LNCaP clone FGC (cell line): Measurements from ENCODE around the gene CACNA2D3.
A peak's percentile ranks its signal among the peaks of the same experiment; 100 is the strongest.

ENCODE experiments used
- DNase-seq: peaks from one replicate; pipeline ENCODE4 v3.0.0-alpha.2; 2011; ENCODE audit warnings: low read depth
- H3K4me3 ChIP-seq: 2 replicates; pipeline ENCODE4 v1.5.1; 2011; ENCODE audit warnings: mild to moderate bottlenecking, low read depth, low read length, control low read depth
- CTCF ChIP-seq: IDR thresholded peaks from 2 replicates; pipeline ENCODE4 v1.5.1; 2012; ENCODE audit warnings: mild to moderate bottlenecking; ENCODE audit not compliant: control insufficient read depth, insufficient read depth; ENCODE audit errors: extremely low read depth

Gene CACNA2D3

GRCh38 chr3:54196360-54196991 is 74.1 kb downstream of the CACNA2D3 start:
- no peak for DNase-seq
- no peak overlapping the region for H3K4me3 ChIP-seq

GRCh38 chr3:54197509-54197908 is 75.2 kb downstream of the CACNA2D3 start:
- DNase-seq, result no peak
- no peak for TF ChIP-seq CTCF
- H3K4me3 ChIP-seq, result no peak overlapping the region

More at GRCh38 chr3:54196360-54196991, 74.1 kb downstream of the CACNA2D3 start:
- no peak for TF ChIP-seq CTCF

- no peak for DNase-seq
- H3K4me3 ChIP-seq, result no peak overlapping the region
- TF ChIP-seq CTCF, result no peak
Observed at GRCh38 chr3:54198556-54198955, 76.2 kb downstream of the CACNA2D3 start.

GRCh38 chr3:54202054-54202453 is 79.7 kb downstream of the CACNA2D3 start:
- no peak overlapping the region for H3K4me3 ChIP-seq
- no peak for DNase-seq
- no peak for TF ChIP-seq CTCF

- H3K4me3 ChIP-seq, result no peak overlapping the region
- no peak for DNase-seq
- TF ChIP-seq CTCF, result no peak
Observed at GRCh38 chr3:54202651-54203248, 80.4 kb downstream of the CACNA2D3 start.

GRCh38 chr3:54206874-54207273 is 84.5 kb downstream of the CACNA2D3 start:
- no peak for DNase-seq
- H3K4me3 ChIP-seq, result no peak overlapping the region
- no peak for TF ChIP-seq CTCF

- TF ChIP-seq CTCF, result no peak
- peak; percentile 52 for DNase-seq
- no peak overlapping the region for H3K4me3 ChIP-seq
Observed at GRCh38 chr3:54211097-54211496, 88.7 kb downstream of the CACNA2D3 start.
